Upper lobe of left lung (tissue), 6 donors: ENCODE measurements around the gene CALHM2. TPM values are rescaled to one million over a fixed set of nuclear protein-coding genes. Genes with fewer than 3 reads are reported as not detected.

Experiments used
- ATAC-seq, 2 donors: fragments of 200-7000 bp; cut with Tn5 transposase; one replicate each; pipeline ENCODE4 v1.9.1; 2022; ENCODE audit warnings: mild to moderate bottlenecking in 2 of 2, moderate library complexity in 2 of 2; ENCODE audit not compliant: low FRiP score in 2 of 2
- DNase-seq, 2 donors: peaks; one replicate each; pipeline ENCODE4 v3.0.0-alpha.2; 2019 to 2020
- H3K27ac ChIP-seq, 4 donors: fragments of 200-600 bp; sonication (generic); one replicate each; pipeline ENCODE4 v1.5.1; 2016 to 2019
- H3K27me3 ChIP-seq, 4 donors: fragments of 200-600 bp; sonication (generic); one replicate each; pipeline ENCODE4 v1.5.1; 2017 to 2019
- H3K36me3 ChIP-seq, 4 donors: fragments of 200-600 bp; sonication (generic); one replicate each; pipeline ENCODE4 v1.5.1; 2016 to 2019
- H3K4me1 ChIP-seq, 4 donors: fragments of 200-600 bp; sonication (generic); one replicate each; pipeline ENCODE4 v1.5.1; 2018 to 2019
- H3K4me3 ChIP-seq, 4 donors: fragments of 200-600 bp; sonication (generic); one replicate each; pipeline ENCODE4 v1.5.1; 2017 to 2019; ENCODE audit warnings: mild to moderate bottlenecking in 2 of 4, moderate library complexity in 1 of 4
- H3K9me3 ChIP-seq, 4 donors: fragments of 200-600 bp; sonication (generic); one replicate each; pipeline ENCODE4 v1.5.1; 2018 to 2019
- CTCF ChIP-seq, 6 experiments: fragments of 450-650 bp in 4 of 6; fragments of 200-600 bp in 2 of 6; sonication (generic) in 2 of 6; IDR thresholded peaks; one replicate each; pipeline ENCODE4 v1.5.1; 2016 to 2019; ENCODE audit warnings: antibody characterized with exemption in 6 of 6
- EP300 ChIP-seq, 4 donors: sonication (generic); formaldehyde crosslinking; IDR thresholded peaks; one replicate each; pipeline ENCODE4 v1.5.1; 2017; ENCODE audit warnings: antibody characterized with exemption in 4 of 4, control low read depth in 2 of 4
- POLR2A ChIP-seq, 4 donors: fragments of 450-650 bp; IDR thresholded peaks; one replicate each; pipeline ENCODE4 v1.5.1; 2016 to 2017; ENCODE audit warnings: antibody characterized with exemption in 4 of 4, mild to moderate bottlenecking in 2 of 4
- POLR2AphosphoS5 ChIP-seq, 2 donors: sonication (generic); formaldehyde crosslinking; IDR thresholded peaks; one replicate each; pipeline ENCODE4 v1.5.1; 2017; ENCODE audit warnings: antibody characterized with exemption in 2 of 2
- WGBS, 2 donors: methylation state at CpG; one replicate each; pipeline ENCODE4 v1.1.5; 2017 to 2018; 5-methylcytosine and 5-hydroxymethylcytosine counted together
- total RNA-seq, 6 donors: library from RNA; depleted of rRNA in 4 of 6; stranded (reverse); fragments of >200 nt in 4 of 6; gene quantifications; one replicate each; pipeline versions ENCODE4 v1.1.0 to v1.2.1, GENCODE V29; 2016 to 2021
- donor health status: DM: no; HTN: no; CAD: no; lungs with moderate emphysema.
- donor health status: DM: no; HTN: yes; CAD: no; lungs with severe emphysema.

CALHM2 gene
- total RNA-seq: 10 to 100 TPM; 25.6 to 56.8 (median 40.5) TPM

DNA sequence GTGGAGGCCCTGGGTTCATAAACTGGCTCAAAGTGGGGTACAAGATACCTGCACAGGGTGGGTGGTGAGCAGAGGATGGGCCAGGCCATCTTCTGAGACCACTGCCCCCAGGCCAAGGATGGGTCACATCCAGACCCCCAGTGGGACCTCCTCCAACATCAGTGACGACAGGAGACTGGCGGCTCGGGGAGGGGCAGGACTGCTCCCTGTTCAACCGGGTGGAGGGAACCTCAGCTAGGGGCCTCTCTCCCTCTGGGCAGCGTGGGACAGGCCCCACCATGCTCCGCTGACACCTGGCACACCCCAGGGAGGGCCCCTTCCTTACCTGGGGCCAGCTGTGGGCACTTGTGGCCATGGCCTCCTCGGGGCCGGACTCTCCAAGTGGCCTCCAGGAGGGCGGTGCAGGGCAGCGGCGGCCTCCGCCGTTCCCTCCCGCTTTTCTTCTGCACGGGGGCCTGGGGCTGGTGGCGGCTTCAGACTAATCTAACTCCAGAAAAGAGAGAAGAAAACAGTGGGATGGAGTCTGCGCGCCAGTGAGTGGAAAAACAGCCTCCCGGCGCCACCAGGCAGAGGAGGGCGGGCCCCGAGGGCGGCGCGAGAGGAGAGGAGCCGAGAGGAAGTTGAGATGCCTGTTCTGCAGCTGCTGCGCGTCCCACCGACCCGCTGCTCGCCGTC is at the start of gene CALHM2:
Gene CALHM2, minus strand, starts transcription at position 540 of the 675 bp plus-strand sequence. CDS start 2,429 bp downstream, outside the sequence.
- peak; percentile 61 to 86 for ATAC-seq
- peak in 1 of 2 donors; percentile 94 for DNase-seq

DNA sequence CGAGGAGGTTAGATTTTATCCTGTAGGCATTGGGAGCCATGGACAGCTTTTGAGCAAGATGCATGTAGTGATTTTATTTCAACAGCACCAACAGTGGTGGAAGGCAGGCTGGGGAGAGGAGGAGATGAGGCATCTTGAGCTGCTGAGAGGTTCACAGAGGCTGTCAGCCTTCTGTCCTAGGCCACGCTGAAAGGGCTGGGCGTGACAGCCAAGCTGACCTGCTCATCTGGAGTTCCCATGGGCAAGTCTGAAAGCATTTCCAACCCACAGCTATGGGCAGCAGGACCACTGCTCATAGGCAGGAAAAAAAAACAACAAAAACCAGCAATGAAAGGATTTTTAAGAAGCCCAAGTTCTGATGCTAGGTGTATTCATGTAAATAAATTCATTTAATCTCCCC is 49.0 kb upstream of the CALHM2 start:
- Histone ChIP-seq H3K9me3 (no peaks in the 10 kb centered on the region), H3K27ac (no peak overlapping the region), H3K27me3 (no peaks in the 10 kb centered on the region), H3K4me1 (peaks cover 0 to 5% (median 0%) of the 10 kb centered on the region in 4 donors), H3K4me3 (no peak overlapping the region), H3K36me3 (no peaks in the 10 kb centered on the region)
- no peak for TF ChIP-seq CTCF (IDR thresholded peaks at IDR 0.05)
- TF ChIP-seq POLR2A (IDR thresholded peaks at IDR 0.05): no peak
- 85 to 87% methylated on average over 3 of the region's 3 CpGs for WGBS, 2 donors
- DNase-seq (no peak), ATAC-seq (no peak)

More for the DNA sequence above, at the start of gene CALHM2:
- no peaks in the 10 kb centered on the region for H3K27me3 ChIP-seq
- H3K4me3 ChIP-seq: peak within 1 kb of the TSS; percentile 66 to 75 (median 70)
- 0 to 2% methylated on average over 10 to 26 of the region's 32 CpGs for WGBS, 2 donors
- TF ChIP-seq EP300 (IDR thresholded peaks at IDR 0.05) (no peak), POLR2A (IDR thresholded peaks at IDR 0.05) (peak in 3 of 4 donors; percentile 21 to 54 (median 40)), POLR2AphosphoS5 (IDR thresholded peaks at IDR 0.05) (peak; percentile 15 to 44), CTCF (IDR thresholded peaks at IDR 0.05) (no peak)
- H3K36me3 ChIP-seq: peaks cover 0 to 27% (median 19%) of the 10 kb centered on the region in 4 donors
- peaks cover 26 to 45% (median 29%) of the 10 kb centered on the region in 4 donors for H3K4me1 ChIP-seq
- peak within 1 kb of the TSS; percentile 77 to 92 (median 88) for H3K27ac ChIP-seq
- no peaks in the 10 kb centered on the region for H3K9me3 ChIP-seq

GRCh38 chr10:103500481-103500880 is 48.3 kb upstream of the CALHM2 start:
- ATAC-seq: no peak
- Histone ChIP-seq H3K4me1 (peaks cover 0 to 5% (median 0%) of the 10 kb centered on the region in 4 donors), H3K27ac (no peak overlapping the region), H3K27me3 (no peaks in the 10 kb centered on the region), H3K4me3 (no peak overlapping the region), H3K36me3 (no peaks in the 10 kb centered on the region), H3K9me3 (no peaks in the 10 kb centered on the region)
- WGBS, 2 donors: 58 to 67% methylated on average over 5 to 6 of the region's 6 CpGs
- no peak for TF ChIP-seq EP300 (IDR thresholded peaks at IDR 0.05)
- TF ChIP-seq POLR2A (IDR thresholded peaks at IDR 0.05): no peak
- no peak for TF ChIP-seq POLR2AphosphoS5 (IDR thresholded peaks at IDR 0.05)
- no peak for TF ChIP-seq CTCF (IDR thresholded peaks at IDR 0.05)
- DNase-seq: no peak

DNA sequence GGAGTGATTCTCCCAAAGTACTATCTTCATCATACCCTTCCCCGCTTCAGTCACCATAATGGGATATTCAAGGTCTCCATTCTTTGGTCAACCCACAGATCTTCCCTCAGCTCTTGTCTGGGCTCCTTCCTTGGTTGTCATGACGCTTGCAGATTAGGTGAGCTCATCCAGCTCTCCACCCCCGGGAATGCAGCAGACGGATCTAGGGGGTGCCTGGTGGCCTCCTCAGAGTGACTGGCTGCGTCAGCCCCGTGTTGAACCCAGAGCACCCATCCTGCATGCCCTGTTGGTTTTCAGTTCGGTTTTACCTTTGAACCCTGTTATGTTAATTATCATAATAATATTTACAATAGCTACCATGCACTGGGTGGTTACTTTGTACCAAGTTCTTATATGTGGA is 47.7 kb upstream of the CALHM2 start:
- no peaks in the 10 kb centered on the region for H3K36me3 ChIP-seq
- peaks cover 0 to 5% (median 2%) of the 10 kb centered on the region in 4 donors for H3K27me3 ChIP-seq
- no peak for TF ChIP-seq POLR2AphosphoS5 (IDR thresholded peaks at IDR 0.05)
- 52 to 71% methylated on average over 7 of the region's 7 CpGs for WGBS, 2 donors
- no peak overlapping the region for H3K4me3 ChIP-seq
- no peak for DNase-seq
- no peak for ATAC-seq
- H3K27ac ChIP-seq: no peak overlapping the region
- H3K9me3 ChIP-seq: no peaks in the 10 kb centered on the region
- H3K4me1 ChIP-seq: peaks cover 0 to 5% (median 0%) of the 10 kb centered on the region in 4 donors

DNA sequence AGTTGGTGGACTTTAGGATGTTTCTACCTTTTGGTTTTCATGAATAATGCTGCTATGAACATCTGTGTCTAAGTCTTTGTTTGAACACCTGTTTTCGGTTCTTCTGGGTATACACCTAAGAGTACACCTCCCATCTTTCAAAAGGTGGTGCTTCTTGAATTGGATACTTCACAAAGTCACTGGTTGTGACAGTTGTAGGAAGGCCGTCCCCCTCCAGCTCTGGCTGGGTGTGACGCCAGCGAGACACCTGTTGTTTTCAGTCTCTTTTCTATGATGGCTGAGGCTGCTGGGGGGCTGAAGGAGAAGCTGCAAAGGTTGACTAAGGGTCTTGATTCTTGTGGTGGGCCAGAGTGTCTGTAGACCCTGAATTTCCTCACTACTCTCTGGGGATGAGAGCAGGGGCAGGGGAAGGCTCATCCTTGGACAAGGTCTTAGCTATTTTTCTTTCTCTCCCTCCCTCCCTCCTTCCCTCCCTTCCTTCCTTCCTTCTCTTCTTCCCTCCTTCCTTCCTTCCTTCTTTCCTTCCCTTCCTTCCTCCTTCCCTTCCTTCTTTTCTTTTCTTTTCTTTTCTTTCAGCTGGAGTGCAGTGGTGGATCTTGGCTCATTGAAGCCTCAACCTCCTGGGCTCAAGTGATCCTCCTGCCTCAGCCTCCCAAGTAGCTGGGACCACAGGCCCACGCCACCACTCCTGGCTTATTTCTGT is 46.9 kb upstream of the CALHM2 start:
- TF ChIP-seq POLR2AphosphoS5 (IDR thresholded peaks at IDR 0.05) (no peak), POLR2A (IDR thresholded peaks at IDR 0.05) (no peak), CTCF (IDR thresholded peaks at IDR 0.05) (no peak), EP300 (IDR thresholded peaks at IDR 0.05) (no peak)
- H3K9me3 ChIP-seq: no peaks in the 10 kb centered on the region
- no peak overlapping the region for H3K4me3 ChIP-seq
- H3K36me3 ChIP-seq: no peaks in the 10 kb centered on the region
- no peak for ATAC-seq
- WGBS, 2 donors: 83 to 86% methylated on average over 5 of the region's 5 CpGs
- no peak for DNase-seq
- H3K4me1 ChIP-seq: peaks cover 5% of the 10 kb centered on the region in 4 donors
- peaks cover 0 to 13% (median 5%) of the 10 kb centered on the region in 4 donors for H3K27me3 ChIP-seq
- H3K27ac ChIP-seq: no peak overlapping the region
